Measurements from ENCODE around the gene RFX2. TPM values are rescaled to one million over a fixed set of nuclear protein-coding genes. Genes with fewer than 3 reads are reported as not detected.
A peak's percentile ranks its signal among the peaks of the same experiment; 100 is the strongest.

RFX2 gene
- total and polyA plus RNA-seq, 9 of the 15 experiments (the other 6 are each of a cell fraction or from before 2014, with no cell fraction given) = 3.6 to 18.7 (median 8.7) TPM

DNA sequence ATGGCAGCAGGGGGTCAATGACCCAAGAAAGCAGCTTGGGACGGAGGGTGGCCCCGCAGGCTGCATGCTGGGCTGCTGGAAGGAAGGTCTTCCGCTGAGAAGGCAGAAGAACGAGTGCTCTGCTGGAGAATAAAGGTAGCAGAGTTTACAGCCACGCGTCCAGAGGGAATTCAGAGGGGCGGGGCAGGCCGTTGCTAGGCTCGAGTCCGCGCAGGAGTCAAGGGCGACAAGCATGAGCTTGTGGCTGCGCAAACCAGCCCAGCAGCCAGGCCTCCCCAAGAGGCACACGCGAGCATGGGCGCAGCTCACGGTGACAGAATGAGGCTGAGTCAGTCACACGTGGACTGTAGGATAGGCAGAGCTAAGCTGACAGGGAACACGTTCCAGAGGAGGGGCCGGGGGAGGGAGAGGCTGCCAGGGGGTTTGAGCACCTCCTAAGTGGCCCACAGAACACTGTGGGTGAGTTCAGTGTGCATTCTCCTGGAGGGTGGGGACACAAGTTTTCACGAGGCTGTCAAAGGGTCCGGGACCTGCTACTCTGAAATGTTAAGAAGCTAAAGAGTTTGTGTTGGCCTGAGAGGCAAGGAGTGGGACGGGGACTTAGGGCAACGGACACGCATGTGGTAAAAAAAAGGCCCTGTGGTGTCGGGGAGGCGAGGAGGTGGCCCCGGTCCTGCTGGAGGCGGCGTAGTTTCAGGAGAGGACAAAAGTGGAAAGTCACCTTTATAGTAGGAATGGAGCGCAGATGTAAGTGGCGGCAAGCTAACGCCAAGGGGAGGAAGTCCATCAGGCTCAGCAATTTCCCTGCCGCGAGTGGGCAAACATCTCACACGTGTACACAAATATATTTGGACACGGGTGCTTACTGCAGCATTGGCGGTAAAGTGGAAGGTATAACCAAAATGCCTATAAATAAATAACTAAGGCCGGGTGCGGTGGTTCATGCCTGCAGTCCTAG lies 17.7 kb downstream of the RFX2 start (continued):
- TF ChIP-seq, protein P1, sequence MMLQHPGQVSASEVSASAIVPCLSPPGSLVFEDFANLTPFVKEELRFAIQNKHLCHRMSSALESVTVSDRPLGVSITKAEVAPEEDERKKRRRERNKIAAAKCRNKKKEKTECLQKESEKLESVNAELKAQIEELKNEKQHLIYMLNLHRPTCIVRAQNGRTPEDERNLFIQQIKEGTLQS (IDR thresholded peaks at IDR 0.05) = peak; percentile 77
- TF ChIP-seq, protein P1 (CRISPR knock-in tag; conservative IDR thresholded peaks at IDR 0.05) = peak; percentile 72; the same call in 1 of the 2 replicates
- TF ChIP-seq, protein P2, sequence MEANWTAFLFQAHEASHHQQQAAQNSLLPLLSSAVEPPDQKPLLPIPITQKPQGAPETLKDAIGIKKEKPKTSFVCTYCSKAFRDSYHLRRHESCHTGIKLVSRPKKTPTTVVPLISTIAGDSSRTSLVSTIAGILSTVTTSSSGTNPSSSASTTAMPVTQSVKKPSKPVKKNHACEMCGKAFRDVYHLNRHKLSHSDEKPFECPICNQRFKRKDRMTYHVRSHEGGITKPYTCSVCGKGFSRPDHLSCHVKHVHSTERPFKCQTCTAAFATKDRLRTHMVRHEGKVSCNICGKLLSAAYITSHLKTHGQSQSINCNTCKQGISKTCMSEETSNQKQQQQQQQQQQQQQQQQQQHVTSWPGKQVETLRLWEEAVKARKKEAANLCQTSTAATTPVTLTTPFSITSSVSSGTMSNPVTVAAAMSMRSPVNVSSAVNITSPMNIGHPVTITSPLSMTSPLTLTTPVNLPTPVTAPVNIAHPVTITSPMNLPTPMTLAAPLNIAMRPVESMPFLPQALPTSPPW (CRISPR knock-in tag; IDR thresholded peaks at IDR 0.05) = peak; percentile 51; the same call in 1 of the 2 replicates
- TF ChIP-seq GATAD2B (IDR thresholded peaks at IDR 0.05; ENCODE audit: borderline replicate concordance) (no peak), ZNF384 (IDR thresholded peaks at IDR 0.05; ENCODE audit: low read depth, low read length) (0 out of 2 replicates have a peak, but pooled peaks have one; percentile 9), HNRNPLL (IDR thresholded peaks at IDR 0.05; ENCODE audit: low read depth, low read length, poor library complexity, severe bottlenecking) (peak; percentile 44), SP1 (CRISPR knock-in tag; IDR thresholded peaks at IDR 0.05) (0 out of 2 replicates have a peak, but pooled peaks have one; percentile 39), TCF3 (CRISPR knock-in tag; IDR thresholded peaks at IDR 0.05) (no peak), HIVEP1 (CRISPR knock-in tag; IDR thresholded peaks at IDR 0.05) (no peak), MYNN (IDR thresholded peaks at IDR 0.05) (peak; percentile 69; the same call in 1 of the 2 replicates), MYNN (CRISPR knock-in tag; IDR thresholded peaks at IDR 0.05) (no peak), SUPT5H (IDR thresholded peaks at IDR 0.05) (peak; percentile 31; the same call in 1 of the 2 replicates), GTF2E2 (tag; IDR thresholded peaks at IDR 0.05) (no peak)
- TF ChIP-seq, protein P3, sequence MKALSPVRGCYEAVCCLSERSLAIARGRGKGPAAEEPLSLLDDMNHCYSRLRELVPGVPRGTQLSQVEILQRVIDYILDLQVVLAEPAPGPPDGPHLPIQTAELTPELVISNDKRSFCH (CRISPR knock-in tag; IDR thresholded peaks at IDR 0.05) = no peak
- TF ChIP-seq, protein P3 (tag; IDR thresholded peaks at IDR 0.05) = peak; percentile 70
- TF ChIP-seq, protein P4, sequence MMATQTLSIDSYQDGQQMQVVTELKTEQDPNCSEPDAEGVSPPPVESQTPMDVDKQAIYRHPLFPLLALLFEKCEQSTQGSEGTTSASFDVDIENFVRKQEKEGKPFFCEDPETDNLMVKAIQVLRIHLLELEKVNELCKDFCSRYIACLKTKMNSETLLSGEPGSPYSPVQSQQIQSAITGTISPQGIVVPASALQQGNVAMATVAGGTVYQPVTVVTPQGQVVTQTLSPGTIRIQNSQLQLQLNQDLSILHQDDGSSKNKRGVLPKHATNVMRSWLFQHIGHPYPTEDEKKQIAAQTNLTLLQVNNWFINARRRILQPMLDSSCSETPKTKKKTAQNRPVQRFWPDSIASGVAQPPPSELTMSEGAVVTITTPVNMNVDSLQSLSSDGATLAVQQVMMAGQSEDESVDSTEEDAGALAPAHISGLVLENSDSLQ (IDR thresholded peaks at IDR 0.05) = peak; percentile 57
- TF ChIP-seq, protein P5, sequence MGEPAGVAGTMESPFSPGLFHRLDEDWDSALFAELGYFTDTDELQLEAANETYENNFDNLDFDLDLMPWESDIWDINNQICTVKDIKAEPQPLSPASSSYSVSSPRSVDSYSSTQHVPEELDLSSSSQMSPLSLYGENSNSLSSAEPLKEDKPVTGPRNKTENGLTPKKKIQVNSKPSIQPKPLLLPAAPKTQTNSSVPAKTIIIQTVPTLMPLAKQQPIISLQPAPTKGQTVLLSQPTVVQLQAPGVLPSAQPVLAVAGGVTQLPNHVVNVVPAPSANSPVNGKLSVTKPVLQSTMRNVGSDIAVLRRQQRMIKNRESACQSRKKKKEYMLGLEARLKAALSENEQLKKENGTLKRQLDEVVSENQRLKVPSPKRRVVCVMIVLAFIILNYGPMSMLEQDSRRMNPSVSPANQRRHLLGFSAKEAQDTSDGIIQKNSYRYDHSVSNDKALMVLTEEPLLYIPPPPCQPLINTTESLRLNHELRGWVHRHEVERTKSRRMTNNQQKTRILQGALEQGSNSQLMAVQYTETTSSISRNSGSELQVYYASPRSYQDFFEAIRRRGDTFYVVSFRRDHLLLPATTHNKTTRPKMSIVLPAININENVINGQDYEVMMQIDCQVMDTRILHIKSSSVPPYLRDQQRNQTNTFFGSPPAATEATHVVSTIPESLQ (CRISPR knock-in tag; IDR thresholded peaks at IDR 0.05) = 0 out of 2 replicates have a peak, but pooled peaks have one; percentile 56
